Esophagus muscularis mucosa (tissue), 4 donors: Measurements from ENCODE around the gene C19orf85. TPM values are rescaled to one million over a fixed set of nuclear protein-coding genes. Genes with fewer than 3 reads are reported as not detected.
"Not testable (repeated sequence)": the region's sequence is repeated elsewhere in the genome, so short reads cannot be mapped to it uniquely, and the experiment has no call there.

Source experiments
- DNase-seq: peaks from one replicate; pipeline ENCODE4 v3.0.0-alpha.2; 2017; ENCODE audit errors: extremely low spot score
- H3K27ac ChIP-seq, 4 donors: fragments of 200-600 bp; sonication (generic); replicated peaks in 1 of 4; 1 replicate in 3 of 4; 2 replicates in 1 of 4; pipeline ENCODE4 v1.5.1; 2016 to 2019; ENCODE audit warnings: mild to moderate bottlenecking in 1 of 4
- H3K27me3 ChIP-seq, 4 donors: fragments of 200-600 bp; sonication (generic); one replicate each; pipeline versions ENCODE4 v1.5.1 to v1.6.0; 2016 to 2019
- H3K36me3 ChIP-seq, 4 donors: fragments of 200-600 bp; sonication (generic); one replicate each; pipeline ENCODE4 v1.5.1; 2016 to 2019
- H3K4me1 ChIP-seq, 4 donors: fragments of 200-600 bp; sonication (generic); one replicate each; pipeline ENCODE4 v1.5.1; 2016 to 2019
- H3K4me3 ChIP-seq, 4 donors: fragments of 200-600 bp; sonication (generic); 1 replicate in 2 of 4; 2 replicates in 2 of 4; pipeline ENCODE4 v1.5.1; 2016 to 2019; ENCODE audit warnings: mild to moderate bottlenecking in 4 of 4, moderate library complexity in 1 of 4
- H3K9me3 ChIP-seq, 4 donors: fragments of 200-600 bp; sonication (generic); 1 replicate in 3 of 4; 2 replicates in 1 of 4; pipeline ENCODE4 v1.5.1; 2016 to 2019
- EP300 ChIP-seq: sonication (generic); formaldehyde crosslinking; IDR thresholded peaks from one replicate; pipeline ENCODE4 v1.6.1; 2017; ENCODE audit warnings: antibody characterized with exemption
- POLR2A ChIP-seq: fragments of 450-650 bp; IDR thresholded peaks from one replicate; pipeline ENCODE4 v1.6.1; 2017; ENCODE audit warnings: antibody characterized with exemption, moderate library complexity, mild to moderate bottlenecking, low read depth
- POLR2AphosphoS5 ChIP-seq, 2 donors: sonication (generic); formaldehyde crosslinking; IDR thresholded peaks; one replicate each; pipeline ENCODE4 v1.6.1; 2017; ENCODE audit warnings: antibody characterized with exemption in 2 of 2
- WGBS: methylation state at CpG from one replicate; pipeline ENCODE4 v1.1.5; 2018; 5-methylcytosine and 5-hydroxymethylcytosine counted together
- intact Hi-C: fragments of 100-400 bp; cut with DNase I; formaldehyde crosslinking; loops from one replicate; pipeline ENCODE4 v1.15.1; 2023
- total RNA-seq, 4 donors: library from RNA; depleted of rRNA; stranded (reverse); fragments of >200 nt; gene quantifications; one replicate each; pipeline versions ENCODE4 v1.1.0 to v1.2.1, GENCODE V29; 2016
- TF ChIP-seq, protein P1 (sequence below), 3 experiments: fragments of 200-600 bp in 2 of 3; fragments of 450-650 bp in 1 of 3; sonication (generic) in 2 of 3; IDR thresholded peaks; one replicate each; pipeline ENCODE4 v1.5.1; 2017 to 2019; ENCODE audit warnings: antibody characterized with exemption in 3 of 3, mild to moderate bottlenecking in 2 of 3, moderate library complexity in 1 of 3

C19orf85 gene
- total RNA-seq, 4 donors from 2014 or later, result not detected

- Histone ChIP-seq H3K27me3 (peaks cover 0 to 3% (median 0%) of the 10 kb centered on the region in 4 donors), H3K4me1 (peaks cover 5 to 38% (median 19%) of the 10 kb centered on the region in 4 donors), H3K36me3 (peaks cover 0 to 33% (median 27%) of the 10 kb centered on the region in 4 donors), H3K27ac (no peak overlapping the region), H3K4me3 (no peak overlapping the region), H3K9me3 (no peaks in the 10 kb centered on the region)
- intact Hi-C loops, result no loop called here
- TF ChIP-seq POLR2A, result no peak
- no peak for TF ChIP-seq POLR2AphosphoS5 (IDR thresholded peaks at IDR 0.05)
- TF ChIP-seq, protein P1, sequence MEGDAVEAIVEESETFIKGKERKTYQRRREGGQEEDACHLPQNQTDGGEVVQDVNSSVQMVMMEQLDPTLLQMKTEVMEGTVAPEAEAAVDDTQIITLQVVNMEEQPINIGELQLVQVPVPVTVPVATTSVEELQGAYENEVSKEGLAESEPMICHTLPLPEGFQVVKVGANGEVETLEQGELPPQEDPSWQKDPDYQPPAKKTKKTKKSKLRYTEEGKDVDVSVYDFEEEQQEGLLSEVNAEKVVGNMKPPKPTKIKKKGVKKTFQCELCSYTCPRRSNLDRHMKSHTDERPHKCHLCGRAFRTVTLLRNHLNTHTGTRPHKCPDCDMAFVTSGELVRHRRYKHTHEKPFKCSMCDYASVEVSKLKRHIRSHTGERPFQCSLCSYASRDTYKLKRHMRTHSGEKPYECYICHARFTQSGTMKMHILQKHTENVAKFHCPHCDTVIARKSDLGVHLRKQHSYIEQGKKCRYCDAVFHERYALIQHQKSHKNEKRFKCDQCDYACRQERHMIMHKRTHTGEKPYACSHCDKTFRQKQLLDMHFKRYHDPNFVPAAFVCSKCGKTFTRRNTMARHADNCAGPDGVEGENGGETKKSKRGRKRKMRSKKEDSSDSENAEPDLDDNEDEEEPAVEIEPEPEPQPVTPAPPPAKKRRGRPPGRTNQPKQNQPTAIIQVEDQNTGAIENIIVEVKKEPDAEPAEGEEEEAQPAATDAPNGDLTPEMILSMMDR (IDR thresholded peaks at IDR 0.05), result no peak
- no peak for TF ChIP-seq EP300
- WGBS, result 27% methylated on average over 2 of the region's 2 CpGs
- no peak for DNase-seq
Observed at GRCh38 chr19:55498246-55498840, 33.8 kb upstream of the C19orf85 start.

DNA sequence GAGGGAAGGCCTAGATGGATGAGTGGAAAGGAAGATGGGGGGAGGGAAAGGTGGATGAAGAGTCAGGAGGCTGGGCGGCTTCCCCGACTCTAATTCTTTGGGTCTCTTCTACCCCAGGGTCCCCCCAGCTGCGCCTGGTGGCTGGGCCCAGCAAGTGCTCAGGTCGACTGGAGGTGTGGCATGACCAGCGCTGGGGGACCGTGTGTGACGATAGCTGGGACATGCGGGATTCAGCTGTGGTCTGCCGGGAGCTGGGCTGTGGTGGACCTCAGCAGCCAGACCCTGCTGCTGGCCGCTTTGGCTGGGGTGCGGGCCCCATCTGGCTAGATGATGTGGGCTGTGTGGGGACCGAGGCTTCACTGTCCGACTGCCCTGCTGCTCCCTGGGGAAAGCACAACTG, 33.2 kb upstream of the C19orf85 start:
- H3K27ac ChIP-seq, result no peak overlapping the region
- intact Hi-C loops, result no loop called here
- no peaks in the 10 kb centered on the region for H3K9me3 ChIP-seq
- no peak overlapping the region for H3K4me3 ChIP-seq
- no peak for TF ChIP-seq EP300
- TF ChIP-seq, protein P1 (IDR thresholded peaks at IDR 0.05), result no peak
- TF ChIP-seq POLR2A, result no peak
- no peak for TF ChIP-seq POLR2AphosphoS5 (IDR thresholded peaks at IDR 0.05)
- H3K27me3 ChIP-seq, result peaks cover 0 to 3% (median 0%) of the 10 kb centered on the region in 4 donors
- H3K36me3 ChIP-seq, result peaks cover 0 to 33% (median 27%) of the 10 kb centered on the region in 4 donors
- DNase-seq, result no peak
- 87% methylated on average over 9 of the region's 13 CpGs for WGBS
- H3K4me1 ChIP-seq, result peaks cover 9 to 41% (median 22%) of the 10 kb centered on the region in 4 donors

DNA sequence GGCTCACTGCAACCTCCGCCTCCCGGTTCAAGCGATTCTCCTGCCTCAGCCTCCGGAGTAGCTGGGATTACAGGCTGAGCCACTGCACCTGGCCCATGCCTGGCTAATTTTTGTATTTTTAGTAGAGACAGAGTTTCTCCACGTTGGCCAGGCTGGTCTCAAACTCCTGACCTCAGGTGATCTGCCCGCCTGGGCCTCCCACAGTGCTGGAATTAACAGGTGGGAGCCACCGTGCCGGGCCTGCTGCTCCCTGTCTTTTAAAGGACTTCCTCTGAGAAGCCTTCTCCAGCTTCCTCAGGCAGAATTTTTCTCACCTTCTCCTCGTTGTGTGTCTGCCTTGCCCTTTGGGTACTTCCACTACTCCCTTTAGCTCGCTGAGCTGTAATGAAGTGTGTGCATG, 32.3 kb upstream of the C19orf85 start:
- H3K4me3 ChIP-seq, intact Hi-C loops, H3K27me3 ChIP-seq, H3K27ac ChIP-seq, H3K9me3 ChIP-seq, DNase-seq: not testable (repeated sequence)
- peaks cover 9 to 50% (median 32%) of the 10 kb centered on the region in 4 donors for H3K4me1 ChIP-seq
- peaks cover 0 to 30% (median 26%) of the 10 kb centered on the region in 4 donors for H3K36me3 ChIP-seq
- 79% methylated on average over 10 of the region's 10 CpGs for WGBS

DNA sequence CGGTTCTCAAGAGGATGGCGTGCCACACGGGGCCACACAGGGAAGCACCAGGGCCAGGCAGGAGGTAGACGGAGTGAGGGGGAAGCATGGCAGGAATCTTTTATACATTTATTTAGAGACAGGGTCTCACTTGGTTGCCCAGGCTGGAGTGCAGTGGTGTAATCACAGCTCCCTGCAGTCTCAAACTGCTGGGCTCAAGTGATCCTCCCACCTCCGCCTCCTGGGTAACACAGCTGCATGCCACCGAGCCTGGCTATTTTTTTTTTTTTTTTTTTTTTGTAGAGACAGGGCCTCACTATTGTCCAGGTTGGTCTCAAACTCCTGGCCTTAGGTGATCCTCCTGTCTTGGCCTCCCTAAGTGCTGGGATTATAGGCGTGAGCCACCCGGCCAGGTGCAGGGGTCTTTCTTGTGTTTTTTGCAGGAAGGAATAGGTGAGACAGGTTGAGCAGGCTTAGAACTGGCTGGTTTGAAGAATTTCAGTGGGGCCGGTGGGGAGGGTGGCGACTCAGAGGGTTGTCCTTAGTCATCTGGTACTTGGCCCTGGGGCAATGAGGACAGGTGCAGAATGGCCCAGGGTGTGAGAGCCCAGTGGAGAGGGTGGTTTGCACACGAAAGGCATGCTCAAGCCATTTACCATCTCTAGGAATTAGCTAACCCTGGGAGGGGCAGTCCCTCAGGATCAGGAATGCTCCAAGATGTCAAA, 31.2 kb upstream of the C19orf85 start:
- H3K36me3 ChIP-seq, result peaks cover 0 to 20% (median 20%) of the 10 kb centered on the region in 4 donors
- DNase-seq, result no peak
- WGBS, result 93% methylated on average over 11 of the region's 11 CpGs
- no peaks in the 10 kb centered on the region for H3K9me3 ChIP-seq
- no peak overlapping the region for H3K4me3 ChIP-seq
- H3K27ac ChIP-seq, result no peak overlapping the region
- peaks cover 16 to 60% (median 42%) of the 10 kb centered on the region in 4 donors for H3K4me1 ChIP-seq
- peaks cover 0 to 3% (median 0%) of the 10 kb centered on the region in 4 donors for H3K27me3 ChIP-seq
- intact Hi-C loops, result no loop called here
- no peak for TF ChIP-seq EP300
- TF ChIP-seq, protein P1 (IDR thresholded peaks at IDR 0.05), result no peak
- no peak for TF ChIP-seq POLR2AphosphoS5 (IDR thresholded peaks at IDR 0.05)
- no peak for TF ChIP-seq POLR2A

DNA sequence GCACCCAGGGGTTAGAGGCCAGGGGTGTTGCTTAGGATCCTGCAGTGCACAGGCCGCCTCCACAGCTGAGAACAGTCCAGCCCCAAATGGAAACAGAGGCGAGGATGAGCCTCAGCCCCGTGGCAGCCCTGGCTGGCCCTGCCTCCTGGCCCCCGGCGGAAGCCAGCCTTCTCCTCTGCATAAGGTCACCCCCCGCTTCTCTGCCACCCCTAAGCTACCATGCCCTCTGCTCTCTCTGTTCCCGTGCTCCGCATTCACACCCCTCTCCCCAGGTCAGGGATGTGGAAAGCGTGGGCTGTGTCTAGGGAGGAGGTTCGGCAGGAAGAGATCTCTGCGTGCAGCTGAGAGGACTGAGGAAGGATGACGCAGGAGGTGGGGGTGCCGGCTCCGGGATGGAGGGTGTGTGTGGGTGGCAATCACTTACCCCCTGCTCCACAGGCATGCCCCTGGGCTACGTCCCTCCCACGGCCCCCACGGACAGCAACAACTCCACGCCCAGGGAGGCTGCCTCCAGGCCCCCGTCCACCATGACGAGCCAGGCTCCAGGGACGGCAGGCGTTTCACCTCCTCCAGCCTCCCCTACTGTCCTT, 29.7 kb upstream of the C19orf85 start:
- WGBS, result 21% methylated on average over 17 of the region's 22 CpGs
- peak overlapping the region; percentile 72 to 98 (median 96) for H3K27ac ChIP-seq
- peaks cover 0 to 3% (median 0%) of the 10 kb centered on the region in 4 donors for H3K27me3 ChIP-seq
- TF ChIP-seq, protein P1 (IDR thresholded peaks at IDR 0.05), result no peak
- TF ChIP-seq POLR2AphosphoS5 (IDR thresholded peaks at IDR 0.05) (peak; percentile 32 to 64), POLR2A (no peak), EP300 (no peak)
- intact Hi-C loops, result no loop called here
- H3K9me3 ChIP-seq, result no peaks in the 10 kb centered on the region
- H3K36me3 ChIP-seq, result peaks cover 0 to 7% (median 5%) of the 10 kb centered on the region in 4 donors
- peak overlapping the region; percentile 25 to 50 (median 39) for H3K4me3 ChIP-seq
- DNase-seq, result no peak
- H3K4me1 ChIP-seq, result peaks cover 16 to 76% (median 57%) of the 10 kb centered on the region in 4 donors
